Skeletal muscle cell (primary cell): ENCODE results near the gene RAI14.
A peak's percentile ranks its signal among the peaks of the same experiment; 100 is the strongest.
"Not testable (repeated sequence)": the region's sequence is repeated elsewhere in the genome, so short reads cannot be mapped to it uniquely, and the experiment has no call there.

Experiments
- DNase-seq: peaks from one replicate; pipeline ENCODE4 v3.0.0-alpha.2; 2010; ENCODE audit warnings: low read depth
- H3K4me3 ChIP-seq: 2 replicates; pipeline ENCODE4 v1.5.1; 2011; ENCODE audit warnings: low read depth, mild to moderate bottlenecking, control low read depth, low read length, moderate library complexity

The RAI14 gene

DNA sequence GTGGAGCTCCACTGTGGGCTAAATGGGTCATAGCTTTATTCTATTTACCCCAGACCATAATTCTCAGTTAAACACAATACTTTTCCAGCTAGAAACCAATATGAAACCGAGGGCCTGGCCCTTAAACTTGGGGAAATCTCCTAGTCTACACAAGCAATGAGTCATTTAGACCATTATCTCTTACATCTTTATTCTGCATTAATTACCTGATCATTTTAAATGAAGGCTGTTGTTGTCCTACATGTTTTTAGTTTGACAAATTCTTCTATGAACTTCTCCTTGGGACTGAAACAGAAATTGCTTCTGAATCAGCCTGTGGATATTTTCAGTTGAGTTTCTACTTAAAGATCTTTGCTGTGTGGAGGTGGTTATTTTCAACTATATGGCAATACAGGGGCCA, 37.9 kb downstream of the RAI14 start:
- no peak for DNase-seq
- no peak overlapping the region for H3K4me3 ChIP-seq

DNA sequence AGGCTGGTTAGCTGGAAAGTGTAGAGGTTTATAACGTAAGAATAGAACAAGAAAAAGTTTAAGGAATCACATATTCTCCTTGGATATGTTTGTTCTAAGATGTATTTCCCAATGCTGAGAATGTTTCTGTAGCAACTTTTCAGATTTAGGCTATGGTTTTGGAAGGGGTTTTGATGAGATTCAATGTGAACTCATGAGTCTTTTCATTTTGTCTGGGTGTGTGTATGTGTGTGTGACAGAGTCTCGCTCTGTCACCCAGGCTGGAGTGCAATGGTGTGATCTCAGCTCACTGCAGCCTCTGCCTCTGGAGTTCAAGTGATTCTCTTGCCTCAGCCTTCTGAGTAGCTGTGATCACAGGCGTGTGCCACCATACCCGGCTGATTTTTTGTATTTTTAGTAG, 38.6 kb downstream of the RAI14 start:
- DNase-seq, result no peak
- no peak overlapping the region for H3K4me3 ChIP-seq

DNA sequence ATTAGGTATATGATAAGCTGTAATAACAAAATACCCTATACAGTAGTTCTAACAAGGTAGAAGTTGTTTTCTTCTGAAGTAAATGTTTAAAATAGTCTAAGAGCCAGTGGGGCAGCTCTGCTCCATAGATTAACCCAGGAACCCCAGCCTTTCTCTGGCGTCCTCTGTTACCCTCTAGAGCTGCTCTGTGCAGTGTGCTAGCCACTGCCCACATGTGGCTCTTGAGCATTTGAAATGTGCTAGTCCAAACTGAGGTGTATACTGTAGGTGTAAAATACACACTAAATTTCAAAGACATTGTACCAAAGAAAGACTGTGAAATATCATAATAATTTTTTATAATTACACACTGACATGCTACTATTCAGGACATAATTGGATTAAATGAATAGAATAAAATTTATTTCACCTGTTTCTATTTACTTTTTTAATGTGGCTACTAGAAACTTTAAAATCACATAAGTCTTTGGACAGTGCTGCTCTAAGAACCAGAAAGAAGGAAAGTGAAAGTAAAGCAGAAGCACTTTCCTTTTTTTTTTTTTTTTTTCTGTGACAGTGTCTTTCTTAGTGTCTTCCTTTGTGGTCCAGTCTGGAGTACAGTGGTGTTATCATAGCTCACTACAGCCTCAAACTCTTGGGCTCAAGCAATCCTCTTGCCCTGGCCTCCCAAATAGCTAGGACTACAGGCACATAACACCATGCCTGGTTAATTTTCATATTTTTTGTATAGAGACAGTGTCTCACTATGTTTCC, 39.3 kb downstream of the RAI14 start:
- DNase-seq, result no peak
- no peak overlapping the region for H3K4me3 ChIP-seq

DNA sequence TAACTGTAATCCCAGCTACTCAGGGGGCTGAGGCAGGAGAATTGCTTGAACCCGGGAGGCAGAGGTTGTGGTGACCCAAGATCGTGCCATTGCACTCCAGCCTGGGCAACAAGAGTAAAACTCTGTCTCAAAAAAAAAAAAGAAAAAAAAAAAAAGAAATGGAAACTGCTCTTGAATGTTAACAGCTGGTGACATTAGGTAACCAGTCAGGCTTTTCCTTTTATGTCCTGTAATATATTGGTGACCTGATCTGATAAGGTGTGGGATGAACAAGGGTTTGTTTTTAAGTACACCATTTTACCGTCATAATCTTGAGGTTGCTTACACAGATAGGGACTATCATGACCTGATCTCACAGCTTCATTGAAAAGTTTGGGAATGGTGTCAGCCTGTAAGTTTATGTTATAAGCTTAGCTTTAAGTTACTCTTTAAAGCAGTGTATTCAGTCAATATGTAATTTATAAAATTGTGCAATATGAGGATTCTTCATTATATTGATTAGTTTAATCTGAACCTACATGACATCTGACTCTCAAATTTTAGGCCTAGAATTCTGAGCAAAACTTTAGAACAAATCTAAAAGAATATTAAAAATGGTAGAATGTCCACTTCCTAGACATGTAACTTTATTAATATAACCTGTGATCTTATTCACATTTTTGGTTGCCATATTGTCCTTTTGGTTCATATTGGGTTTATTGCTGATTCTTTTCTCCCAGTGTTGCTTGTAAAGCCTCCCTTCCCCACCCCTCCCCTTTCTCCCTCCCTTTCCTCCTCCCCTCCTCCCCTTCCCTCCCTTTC, 41.4 kb downstream of the RAI14 start:
- no peak overlapping the region for H3K4me3 ChIP-seq
- DNase-seq, result no peak

DNA sequence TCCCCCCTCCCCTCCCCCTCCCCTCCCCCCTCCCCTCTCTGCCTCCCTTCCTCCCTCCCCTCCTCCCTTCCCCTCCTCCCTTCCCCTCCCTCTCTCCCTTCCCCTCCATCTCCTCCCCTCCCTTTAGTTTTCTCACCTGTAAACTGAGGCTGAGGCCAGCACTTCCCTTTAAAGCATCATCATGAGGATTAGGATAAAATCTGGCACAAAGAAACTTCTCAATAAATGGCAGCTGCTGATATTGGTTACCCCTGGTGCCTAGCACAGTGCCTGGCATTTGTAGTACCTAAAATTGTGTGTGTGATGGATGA, 41.9 kb downstream of the RAI14 start:
- no peak overlapping the region for H3K4me3 ChIP-seq
- no peak for DNase-seq

DNA sequence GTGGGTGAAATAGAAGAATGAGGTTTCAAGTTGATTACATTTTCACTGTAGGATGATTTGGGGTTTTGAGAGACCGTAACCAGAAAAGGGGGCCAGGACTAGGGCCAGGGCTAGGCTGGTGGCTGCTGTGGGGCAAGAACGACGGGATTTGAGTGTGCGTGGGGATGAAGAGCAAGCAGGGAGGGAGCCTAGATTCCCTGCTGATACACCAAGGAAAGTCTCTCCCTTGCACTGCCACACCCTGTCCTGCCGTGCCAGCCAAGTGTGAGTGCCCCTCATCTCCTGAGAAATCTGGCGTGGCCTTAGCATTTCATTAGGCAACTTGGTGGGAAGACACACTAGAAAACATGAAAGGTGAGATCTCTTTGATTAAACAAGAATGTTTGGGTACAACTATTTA, 42.6 kb downstream of the RAI14 start:
- no peak overlapping the region for H3K4me3 ChIP-seq
- DNase-seq, result no peak

DNA sequence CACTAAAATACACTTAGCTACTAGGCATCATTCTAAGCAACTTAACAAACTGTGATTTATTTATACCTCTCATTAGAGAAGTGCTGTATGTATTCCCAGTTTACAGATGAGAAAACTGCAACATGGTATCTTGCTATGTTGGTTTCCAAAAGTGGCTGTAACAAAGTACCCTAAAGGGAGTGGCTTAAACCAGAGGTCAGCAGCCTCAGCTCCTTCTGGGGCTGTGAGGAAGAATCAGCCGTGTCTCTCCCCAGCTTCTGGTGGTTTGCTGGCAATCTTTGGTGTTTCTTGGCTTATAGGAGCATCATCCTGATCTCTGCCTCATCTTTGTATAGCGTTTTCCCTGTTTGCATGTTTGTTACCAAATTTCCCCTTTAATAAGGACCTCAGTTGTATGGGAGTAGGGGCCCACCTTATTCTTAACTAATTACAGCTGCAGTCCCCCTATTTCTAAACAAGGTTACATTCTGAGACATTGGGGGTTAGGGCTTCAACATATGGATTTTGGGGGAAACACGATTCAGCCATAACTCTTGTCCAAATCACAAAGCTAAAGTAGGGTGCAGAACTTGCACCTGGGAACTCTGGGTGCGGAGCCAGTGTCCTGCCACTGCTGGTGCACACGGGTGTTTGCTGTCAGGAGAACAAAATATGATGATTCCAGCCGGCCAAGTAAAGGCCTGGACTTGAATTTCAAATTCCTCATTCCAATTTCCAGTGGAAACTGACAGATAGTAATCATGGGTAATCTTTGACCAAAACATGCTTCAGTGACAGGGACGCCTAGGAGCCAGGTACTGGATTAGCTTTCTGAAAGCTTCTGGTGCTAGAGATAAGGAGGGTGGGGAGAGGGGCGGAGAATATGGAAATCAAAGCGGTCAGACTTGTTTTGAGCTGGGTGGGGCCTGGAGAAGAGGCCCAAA, 43.3 kb downstream of the RAI14 start:
- H3K4me3 ChIP-seq, result no peak overlapping the region
- no peak for DNase-seq

DNA sequence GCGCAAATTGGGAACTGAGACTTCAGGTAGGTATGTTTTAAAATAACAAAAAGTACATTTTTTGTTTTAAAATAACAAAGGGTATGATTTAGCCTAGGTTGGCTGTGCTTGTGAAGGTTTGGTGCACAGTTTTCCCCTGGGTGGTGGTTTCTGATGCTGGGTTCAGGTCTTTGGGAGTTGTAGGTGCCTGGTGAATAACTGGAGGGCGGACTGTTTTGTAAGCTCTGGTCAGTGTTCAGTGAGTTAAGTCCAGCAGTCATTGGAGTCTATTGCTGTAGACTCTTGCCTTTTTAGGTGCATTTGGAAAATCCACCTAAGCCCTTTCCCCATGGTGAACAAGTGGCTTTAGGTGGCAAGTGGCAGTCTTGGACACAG, 43.9 kb downstream of the RAI14 start:
- DNase-seq, result no peak
- H3K4me3 ChIP-seq, result no peak overlapping the region

DNA sequence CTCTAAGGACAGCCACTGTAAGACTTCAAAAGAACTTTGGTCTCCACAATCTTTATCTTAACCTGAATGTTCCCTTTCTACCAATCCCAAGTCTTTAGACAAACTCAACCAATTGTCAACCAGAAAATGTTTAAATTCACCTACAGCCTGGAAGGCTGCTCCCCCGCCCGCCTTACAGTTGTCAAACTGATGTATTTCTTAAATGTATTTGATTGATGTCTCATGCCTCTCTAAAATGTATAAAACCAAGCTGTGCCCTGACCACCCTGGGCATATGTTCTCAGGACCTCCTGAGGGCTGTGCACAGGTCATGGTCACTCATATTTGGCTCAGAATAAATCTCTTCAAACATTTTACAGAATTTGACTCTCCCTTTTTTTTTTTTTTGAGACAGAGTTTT, 45.3 kb downstream of the RAI14 start:
- not testable (repeated sequence) for H3K4me3 ChIP-seq, DNase-seq

DNA sequence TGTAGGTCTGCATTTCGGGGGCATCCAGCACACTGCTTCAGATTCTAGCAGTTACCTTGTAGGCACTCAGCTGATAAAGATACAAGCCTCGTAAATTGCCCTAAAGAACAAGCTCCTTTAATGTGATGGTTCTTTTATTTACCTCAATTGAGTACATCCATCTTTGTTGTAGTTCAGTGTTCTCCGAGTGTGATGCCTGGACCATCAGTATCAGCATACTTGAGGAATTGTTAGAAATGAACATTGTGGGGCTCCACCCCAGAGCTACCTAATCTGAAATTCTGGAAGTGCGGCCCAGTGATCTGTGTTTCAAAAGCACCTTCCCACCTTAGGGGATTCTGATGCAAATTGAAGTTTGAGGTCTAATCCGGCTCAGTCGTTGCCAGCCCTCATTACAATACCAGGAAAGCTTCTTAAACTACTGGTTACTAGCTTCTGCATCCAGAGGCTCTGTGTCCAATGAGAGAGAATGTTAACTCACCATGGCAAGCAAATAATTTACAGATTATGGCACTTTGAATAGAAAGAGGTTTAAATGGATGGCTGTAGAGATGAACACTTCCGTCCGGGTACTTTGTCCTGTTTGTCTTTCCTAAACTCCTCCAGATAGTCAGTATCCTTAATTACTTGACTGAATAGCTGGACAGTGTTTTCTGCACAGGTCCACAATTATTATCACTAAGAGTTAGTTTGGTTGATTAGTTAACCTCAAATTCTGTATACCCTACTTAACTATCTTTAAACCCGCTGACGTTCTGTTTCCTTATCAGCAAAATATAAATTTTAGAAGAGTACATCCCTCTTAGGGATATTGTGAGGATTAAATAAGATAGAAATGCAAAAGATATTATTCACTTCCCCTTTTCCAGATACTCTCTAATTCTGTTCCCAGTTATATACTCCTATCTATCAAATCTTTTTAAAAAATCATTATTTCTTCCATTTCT, 47.9 kb downstream of the RAI14 start:
- no peak overlapping the region for H3K4me3 ChIP-seq
- DNase-seq, result no peak

DNA sequence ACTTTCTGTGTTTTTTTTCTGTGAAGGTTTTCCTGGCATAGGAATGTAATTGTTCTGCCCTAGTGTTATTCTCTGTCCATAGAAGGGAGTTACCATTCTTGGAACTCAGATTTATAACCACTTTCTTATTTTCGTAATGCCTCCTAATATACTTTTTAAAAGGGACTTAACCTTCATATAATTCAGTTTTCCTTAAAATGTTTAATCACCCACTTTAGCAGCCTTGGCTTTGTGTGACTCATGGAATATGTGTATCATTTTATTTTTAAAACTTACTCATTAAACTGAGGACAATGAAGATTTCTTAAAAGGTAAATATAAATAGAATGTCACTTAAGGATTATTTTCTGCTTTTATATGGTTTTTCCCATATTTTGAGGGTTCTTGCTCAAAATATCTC, 50.0 kb downstream of the RAI14 start:
- DNase-seq, result no peak
- H3K4me3 ChIP-seq, result no peak overlapping the region

DNA sequence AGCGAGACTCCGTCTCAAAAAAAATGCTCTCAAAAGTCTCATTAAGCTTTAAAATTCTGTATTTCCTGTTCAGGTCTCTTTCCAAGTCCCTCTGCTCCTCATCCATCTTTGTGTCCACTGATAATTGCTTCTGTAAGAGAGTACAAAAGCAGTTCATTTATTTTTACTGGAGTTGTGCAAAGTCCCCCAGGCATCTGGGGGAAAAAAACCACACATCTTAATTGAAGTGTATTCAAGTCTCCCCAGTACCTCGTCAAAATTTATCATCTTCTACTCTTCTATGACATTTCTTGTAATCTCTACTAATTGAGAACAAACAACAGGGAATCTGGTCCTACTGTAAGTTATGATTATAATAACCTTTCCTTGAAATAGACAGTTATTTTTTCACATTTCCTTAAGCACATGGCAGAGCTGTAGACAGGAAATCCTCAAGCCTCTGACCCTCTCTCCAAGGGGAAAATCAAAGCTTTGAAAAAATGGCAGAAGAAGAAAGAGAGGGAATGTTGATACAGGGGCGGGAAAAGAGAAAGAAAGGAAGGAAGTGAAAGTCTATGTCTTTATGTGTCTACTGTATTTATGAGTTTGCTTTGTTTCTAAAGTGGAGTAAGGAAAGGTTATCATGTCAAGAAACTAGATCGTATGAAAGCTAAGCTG, 51.5 kb downstream of the RAI14 start:
- H3K4me3 ChIP-seq, result no peak overlapping the region
- DNase-seq, result no peak

DNA sequence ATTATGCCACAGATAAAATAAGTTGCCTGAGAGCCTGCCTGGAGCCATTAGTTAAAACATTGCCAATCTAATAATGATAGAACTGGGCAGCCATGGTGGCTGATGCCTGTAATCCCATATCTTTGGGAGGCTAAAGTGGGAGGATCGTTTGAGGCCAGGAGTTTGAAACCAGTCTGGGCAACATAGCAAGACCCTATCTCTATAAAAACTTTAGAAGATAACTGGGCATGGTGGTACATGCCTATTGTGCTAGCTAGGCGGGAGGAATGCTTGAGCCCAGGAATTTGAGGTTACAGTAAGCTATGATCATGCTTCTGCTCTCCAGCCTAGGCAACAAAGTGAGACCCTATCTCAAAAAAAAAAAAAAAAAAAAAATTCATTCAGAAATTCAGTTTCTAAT, 52.6 kb downstream of the RAI14 start:
- H3K4me3 ChIP-seq, result no peak overlapping the region
- no peak for DNase-seq

DNA sequence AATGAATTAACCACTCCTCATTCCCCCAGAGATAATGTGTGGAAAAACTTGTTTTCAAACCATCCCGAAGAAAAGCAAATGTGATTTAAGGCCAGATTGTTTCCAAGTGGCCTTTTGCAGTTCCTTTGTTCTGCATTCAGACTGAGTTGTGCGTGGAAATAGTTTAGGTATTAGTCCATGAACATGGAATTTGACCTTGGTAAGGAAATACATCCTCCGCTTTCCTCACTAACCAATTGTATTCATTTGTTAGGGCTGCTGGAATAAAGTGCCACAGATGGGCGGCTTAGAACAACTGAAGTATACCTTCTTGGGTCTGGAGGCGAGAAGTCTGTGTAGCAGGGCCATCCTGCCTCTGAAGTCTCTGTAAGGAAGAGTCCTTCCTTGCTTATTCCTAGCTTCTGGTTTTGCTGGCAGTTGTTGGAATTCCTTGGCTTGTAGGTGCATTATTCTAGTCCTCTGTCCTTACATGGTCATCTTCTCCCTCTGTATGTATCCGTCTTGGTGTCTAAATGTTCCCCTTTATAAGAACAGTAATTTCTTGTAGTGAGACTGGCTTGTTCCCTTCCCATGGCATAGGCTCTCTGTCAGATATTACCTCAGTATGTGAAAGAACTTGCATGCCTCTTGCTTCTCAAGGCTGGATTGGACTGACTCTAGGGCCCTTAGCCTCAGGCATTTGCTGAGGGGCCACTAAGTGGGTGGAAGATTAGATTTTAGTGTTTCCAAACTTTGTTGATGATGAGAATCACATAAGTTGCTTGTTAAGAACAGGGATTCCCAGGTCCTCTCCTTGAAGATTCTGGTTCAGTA, 53.9 kb downstream of the RAI14 start:
- no peak overlapping the region for H3K4me3 ChIP-seq
- DNase-seq, result peak; percentile 89

DNA sequence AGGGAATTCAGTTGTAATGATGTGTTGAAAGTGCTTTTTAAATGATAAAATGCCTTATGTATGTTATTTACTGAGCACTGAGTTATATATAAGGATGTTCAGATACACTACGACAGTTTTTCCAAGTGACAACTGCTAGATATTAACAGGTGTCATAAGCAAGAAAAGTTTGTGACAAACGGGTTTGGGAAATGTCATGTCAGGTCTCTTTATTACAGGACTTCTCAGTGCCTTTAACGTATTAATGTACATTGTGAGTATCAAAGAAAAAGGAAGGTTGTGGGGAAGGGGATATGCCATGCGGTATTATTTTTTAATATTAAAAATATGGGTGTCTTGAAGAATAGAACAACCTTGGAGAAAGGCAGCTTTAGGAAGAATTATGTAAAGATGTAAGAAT, 56.4 kb downstream of the RAI14 start:
- no peak for DNase-seq
- H3K4me3 ChIP-seq, result no peak overlapping the region

DNA sequence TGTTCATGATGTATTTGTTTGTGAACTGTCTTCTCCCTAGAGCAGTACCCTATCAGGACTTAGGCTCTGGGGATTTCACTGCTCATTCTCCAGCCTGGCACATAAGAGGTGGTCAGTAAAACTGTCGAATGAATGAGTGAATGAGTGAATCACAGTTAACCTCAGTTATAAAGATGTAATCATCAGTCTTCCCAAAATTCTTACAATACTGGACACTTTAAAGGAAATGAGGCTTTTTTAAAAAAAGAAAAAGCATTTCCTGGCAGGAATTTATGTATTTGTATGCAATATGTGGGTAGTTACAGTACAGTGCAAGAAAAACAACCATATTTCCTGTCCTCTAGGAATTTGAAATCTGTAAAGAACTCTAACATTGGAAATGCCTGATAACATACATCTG, 59.6 kb downstream of the RAI14 start:
- DNase-seq, result no peak
- H3K4me3 ChIP-seq, result no peak overlapping the region

DNA sequence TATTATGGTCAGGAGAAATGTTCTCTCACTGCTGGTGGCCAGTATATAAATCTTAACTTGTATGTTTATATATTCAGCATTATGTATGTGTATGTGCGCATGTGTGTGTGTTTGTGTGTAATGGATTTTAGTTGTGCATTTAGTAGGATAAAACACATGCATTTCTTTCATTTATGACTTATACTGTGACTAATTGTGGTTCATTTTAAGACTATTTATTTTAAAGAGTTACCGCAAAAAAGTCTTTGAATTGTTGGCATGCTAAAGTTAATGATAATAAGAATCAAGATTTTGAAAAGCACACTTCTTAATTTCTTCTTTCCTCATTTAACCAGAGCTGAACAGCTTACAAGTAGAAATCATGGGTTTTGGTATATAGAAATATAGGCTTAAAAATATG, 60.9 kb downstream of the RAI14 start:
- no peak for DNase-seq
- no peak overlapping the region for H3K4me3 ChIP-seq
